ENCODE measurements around the gene TOR2A.

DNA sequence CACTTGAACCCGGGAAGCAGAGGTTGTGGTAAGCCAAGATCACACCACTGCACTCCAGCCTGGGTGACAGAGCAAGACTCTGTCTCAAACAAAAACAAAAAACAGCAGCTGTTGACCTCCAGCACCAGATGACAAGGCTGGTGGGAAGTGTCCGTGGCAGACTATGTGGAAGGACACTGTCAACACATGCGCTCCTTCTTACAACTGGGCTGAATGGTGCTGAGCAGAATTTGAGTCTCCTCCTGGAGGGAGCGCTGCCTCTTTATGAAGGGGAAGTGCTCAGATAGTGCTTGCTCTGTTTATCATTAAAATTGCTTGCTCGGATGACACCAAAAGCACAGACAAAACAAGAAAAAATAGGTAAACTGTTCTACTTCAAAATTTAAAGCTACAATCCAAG lies 37.5 kb downstream of the TOR2A start:
- no peak for TF ChIP-seq CTCF (IDR thresholded peaks at IDR 0.05; ENCODE audit: low read length)
- no peak for TF ChIP-seq EZH2phosphoT487 (IDR thresholded peaks at IDR 0.05; ENCODE audit: low read length)
- no peak for TF ChIP-seq EZH2 (optimal IDR thresholded peaks at IDR 0.05; ENCODE audit: low read depth, low read length)

Data from MM.1S (cell line).